ENCODE results near the gene OPN1MW. TPM values are rescaled to one million over a fixed set of nuclear protein-coding genes. Genes with fewer than 3 reads are reported as not detected.

Gene OPN1MW
- not detected in 2 replicates for total RNA-seq

GRCh38 chrX:154182296-154182695, at the start of gene OPN1MW:
Gene OPN1MW (plus strand): TSS chrX:154182596. CDS start chrX:154182678, 82 bp downstream.

GRCh38 chrX:154144010-154144409, 38.4 kb upstream of the OPN1MW start, which contains the start of gene OPN1LW:
Gene OPN1LW (plus strand): TSS chrX:154144243. CDS start chrX:154144284, 41 bp downstream.

GRCh38 chrX:154219456-154219855, 37.1 kb downstream of the OPN1MW start, which contains the start of gene OPN1MW2:
Gene OPN1MW2 (plus strand): TSS chrX:154219756. CDS start chrX:154219816, 60 bp downstream.

Other genes with a start within 250 kb of the OPN1MW start
- 42.7 and 52.8 TPM in 2 replicates for gene NAA10, start 247.6 kb upstream of the OPN1MW start, total RNA-seq
- gene RENBP, start 238.0 kb upstream of the OPN1MW start, total RNA-seq = 18.8 and 20.8 TPM in 2 replicates
- 11.8 and 12.7 TPM in 2 replicates for gene HCFC1, start 210.8 kb upstream of the OPN1MW start, total RNA-seq
- 6.4 and 7.3 TPM in 2 replicates for gene TMEM187, start 209.8 kb upstream of the OPN1MW start, total RNA-seq
- 59.7 and 63.7 TPM in 2 replicates for gene IRAK1, start 162.7 kb upstream of the OPN1MW start, total RNA-seq
- gene MECP2, start 84.9 kb upstream of the OPN1MW start, total RNA-seq = 18.0 and 29.0 TPM in 2 replicates
- gene OPN1LW, start 38.4 kb upstream of the OPN1MW start, total RNA-seq = not detected in 2 replicates
- not detected in 2 replicates for gene OPN1MW2, start 37.2 kb downstream of the OPN1MW start, total RNA-seq
- not detected in 2 replicates for gene OPN1MW3, start 75.0 kb downstream of the OPN1MW start, total RNA-seq
- not detected in 2 replicates for gene TEX28, start 112.5 kb downstream of the OPN1MW start, total RNA-seq
- gene TKTL1, start 113.2 kb downstream of the OPN1MW start, total RNA-seq = not detected in 2 replicates
- gene FLNA, start 192.0 kb downstream of the OPN1MW start, total RNA-seq = 2,321 and 2,651 TPM in 2 replicates
- gene EMD, start 196.7 kb downstream of the OPN1MW start, total RNA-seq = 24.4 and 27.7 TPM in 2 replicates
- gene RPL10, start 215.8 kb downstream of the OPN1MW start, total RNA-seq = 2,053 and 2,384 TPM in 2 replicates
- gene DNASE1L1, start 226.7 kb downstream of the OPN1MW start, total RNA-seq = 128 and 141 TPM in 2 replicates
- gene TAFAZZIN, start 228.9 kb downstream of the OPN1MW start, total RNA-seq = 13.3 and 16.0 TPM in 2 replicates
- gene ATP6AP1, start 246.1 kb downstream of the OPN1MW start, total RNA-seq = 55.6 and 70.9 TPM in 2 replicates